ENCODE results near the gene EFR3B. TPM values are rescaled to one million over a fixed set of nuclear protein-coding genes. Genes with fewer than 3 reads are reported as not detected.

The EFR3B gene
- total RNA-seq, 1 experiment from 2014 or later, result 0.09 TPM

GRCh38 chr2:25170888-25171287 lies 129.0 kb downstream of the EFR3B start:
- POLR2A ChIA-PET, result no interaction called here
- H3K27me3 Mint-ChIP-seq (ENCODE audit: insufficient read depth, unreplicated experiment), result peaks cover 74% of the 10 kb centered on the region
- no peak for DNase-seq (ENCODE audit: unreplicated experiment)
- no peak overlapping the region for H3K27ac Mint-ChIP-seq (ENCODE audit: low read depth, unreplicated experiment)
- no peaks in the 10 kb centered on the region for H3K9me3 Mint-ChIP-seq (ENCODE audit: unreplicated experiment)
- no peak for TF ChIP-seq CTCF (IDR thresholded peaks at IDR 0.05; ENCODE audit: unreplicated experiment)
- H3K4me3 Mint-ChIP-seq (ENCODE audit: unreplicated experiment), result no peak overlapping the region
- peaks cover 7% of the 10 kb centered on the region for H3K36me3 Mint-ChIP-seq (ENCODE audit: insufficient read depth, unreplicated experiment)
- intact Hi-C loops (cut with micrococcal nuclease), result no loop called here
- BruUV-seq (replicated peaks), result no TSS peak
- CTCF ChIA-PET, result interaction anchor here (0.6 kb wide), 1 partner anchor 110 kb away, joined by 3 read pairs; no protein-coding TSS in a partner anchor
- H3K4me1 Mint-ChIP-seq (ENCODE audit: insufficient read depth, unreplicated experiment), result no peaks in the 10 kb centered on the region

- peaks cover 7% of the 10 kb centered on the region for H3K36me3 Mint-ChIP-seq (ENCODE audit: insufficient read depth, unreplicated experiment)
- no peak overlapping the region for H3K27ac Mint-ChIP-seq (ENCODE audit: low read depth, unreplicated experiment)
- no peak for TF ChIP-seq CTCF (IDR thresholded peaks at IDR 0.05; ENCODE audit: unreplicated experiment)
- intact Hi-C loops (cut with micrococcal nuclease), result no loop called here
- CTCF ChIA-PET, result interaction anchor here (0.5 kb wide), 1 partner anchor 578 kb away, joined by 3 read pairs; no protein-coding TSS in a partner anchor
- no peak for DNase-seq (ENCODE audit: unreplicated experiment)
- BruUV-seq (replicated peaks), result no TSS peak
- H3K27me3 Mint-ChIP-seq (ENCODE audit: insufficient read depth, unreplicated experiment), result peaks cover 75% of the 10 kb centered on the region
- POLR2A ChIA-PET, result no interaction called here
- no peak overlapping the region for H3K4me3 Mint-ChIP-seq (ENCODE audit: unreplicated experiment)
- H3K9me3 Mint-ChIP-seq (ENCODE audit: unreplicated experiment), result no peaks in the 10 kb centered on the region
- H3K4me1 Mint-ChIP-seq (ENCODE audit: insufficient read depth, unreplicated experiment), result no peaks in the 10 kb centered on the region
These were observed 131.8 kb downstream of the EFR3B start for GRCh38 chr2:25173719-25174118.

- Mint-ChIP-seq H3K36me3 (ENCODE audit: insufficient read depth, unreplicated experiment) (peaks cover 7% of the 10 kb centered on the region), H3K4me3 (ENCODE audit: unreplicated experiment) (no peak overlapping the region), H3K4me1 (ENCODE audit: insufficient read depth, unreplicated experiment) (no peaks in the 10 kb centered on the region), H3K27ac (ENCODE audit: low read depth, unreplicated experiment) (no peak overlapping the region), H3K27me3 (ENCODE audit: insufficient read depth, unreplicated experiment) (peaks cover 69% of the 10 kb centered on the region), H3K9me3 (ENCODE audit: unreplicated experiment) (no peaks in the 10 kb centered on the region)
- no TSS peak for BruUV-seq (replicated peaks)
- intact Hi-C loops (cut with micrococcal nuclease), result no loop called here
- TF ChIP-seq CTCF (IDR thresholded peaks at IDR 0.05; ENCODE audit: unreplicated experiment), result no peak
- ChIA-PET POLR2A (no interaction called here), CTCF (no interaction called here)
- DNase-seq (ENCODE audit: unreplicated experiment), result no peak
These were observed 132.5 kb downstream of the EFR3B start for GRCh38 chr2:25174192-25174861.

- POLR2A ChIA-PET, result no interaction called here
- H3K27me3 Mint-ChIP-seq (ENCODE audit: insufficient read depth, unreplicated experiment), result peaks cover 55% of the 10 kb centered on the region
- CTCF ChIA-PET, result no interaction called here
These were observed 134.3 kb downstream of the EFR3B start for GRCh38 chr2:25176138-25176537.

More at GRCh38 chr2:25176138-25176537, 134.3 kb downstream of the EFR3B start:
- DNase-seq (ENCODE audit: unreplicated experiment), result no peak
- Mint-ChIP-seq H3K36me3 (ENCODE audit: insufficient read depth, unreplicated experiment) (no peaks in the 10 kb centered on the region), H3K4me3 (ENCODE audit: unreplicated experiment) (no peak overlapping the region), H3K9me3 (ENCODE audit: unreplicated experiment) (no peaks in the 10 kb centered on the region), H3K4me1 (ENCODE audit: insufficient read depth, unreplicated experiment) (no peaks in the 10 kb centered on the region), H3K27ac (ENCODE audit: low read depth, unreplicated experiment) (no peak overlapping the region)
- no peak for TF ChIP-seq CTCF (IDR thresholded peaks at IDR 0.05; ENCODE audit: unreplicated experiment)
- intact Hi-C loops (cut with micrococcal nuclease), result no loop called here
- no TSS peak for BruUV-seq (replicated peaks)

Data from MCF 10A (cell line).